Measurements from ENCODE around the gene GSTM3. TPM values are rescaled to one million over a fixed set of nuclear protein-coding genes. Genes with fewer than 3 reads are reported as not detected.

Gene GSTM3
- total and polyA plus RNA-seq, 2 donors from 2014 or later: 54.7 to 405 TPM

- H3K36me3 ChIP-seq (ENCODE audit: control insufficient read depth in 2 of 3, insufficient read depth in 3 of 3, low read length in 3 of 3): no peaks in the 10 kb centered on the region
- H3K27ac ChIP-seq (ENCODE audit: low read depth in 2 of 2, low read length in 2 of 2): no peak overlapping the region
- peaks cover 0 to 6% (median 0%) of the 10 kb centered on the region in 3 donors for H3K9me3 ChIP-seq (ENCODE audit: control insufficient read depth in 2 of 3, insufficient read depth in 1 of 3, low read length in 3 of 3)
- DNase-seq (no peak), FAIRE-seq (no peak)
- H3K4me1 ChIP-seq (ENCODE audit: control insufficient read depth in 2 of 3, insufficient read depth in 2 of 3, low read depth in 1 of 3, low read length in 3 of 3): peaks cover 2 to 15% (median 5%) of the 10 kb centered on the region in 3 donors
- H3K9ac ChIP-seq (ENCODE audit: low read length in 3 of 3): no peak overlapping the region
- TF ChIP-seq CTCF (IDR thresholded peaks at IDR 0.05; ENCODE audit: borderline replicate concordance, extremely low read depth, insufficient read depth): no peak
- H3K27me3 ChIP-seq (ENCODE audit: control insufficient read depth, insufficient read depth, low read length): no peaks in the 10 kb centered on the region
- no peak overlapping the region for H3K4me3 ChIP-seq (ENCODE audit: low read length in 3 of 3)
- intact Hi-C loops (cut with DNase I): no loop called here
Observed at GRCh38 chr1:109782514-109782913, 41.7 kb upstream of the GSTM3 start.

- intact Hi-C loops (cut with DNase I): no loop called here
- no peak for TF ChIP-seq CTCF (IDR thresholded peaks at IDR 0.05; ENCODE audit: borderline replicate concordance, extremely low read depth, insufficient read depth)
- no peak for FAIRE-seq
- Histone ChIP-seq H3K9me3 (ENCODE audit: control insufficient read depth in 2 of 3, insufficient read depth in 1 of 3, low read length in 3 of 3) (peaks cover 0 to 6% (median 0%) of the 10 kb centered on the region in 3 donors), H3K27ac (ENCODE audit: low read depth in 2 of 2, low read length in 2 of 2) (no peak overlapping the region), H3K9ac (ENCODE audit: low read length in 3 of 3) (no peak overlapping the region), H3K36me3 (ENCODE audit: control insufficient read depth in 2 of 3, insufficient read depth in 3 of 3, low read length in 3 of 3) (no peaks in the 10 kb centered on the region), H3K4me3 (ENCODE audit: low read length in 3 of 3) (no peak overlapping the region), H3K4me1 (ENCODE audit: control insufficient read depth in 2 of 3, insufficient read depth in 2 of 3, low read depth in 1 of 3, low read length in 3 of 3) (peaks cover 2 to 19% (median 8%) of the 10 kb centered on the region in 3 donors), H3K27me3 (ENCODE audit: control insufficient read depth, insufficient read depth, low read length) (no peaks in the 10 kb centered on the region)
- no peak for DNase-seq
Observed at GRCh38 chr1:109781806-109782205, 41.0 kb upstream of the GSTM3 start.

GRCh38 chr1:109780982-109781381 lies 40.1 kb upstream of the GSTM3 start:
- H3K27me3 ChIP-seq (ENCODE audit: control insufficient read depth, insufficient read depth, low read length): no peaks in the 10 kb centered on the region
- TF ChIP-seq CTCF (IDR thresholded peaks at IDR 0.05; ENCODE audit: borderline replicate concordance, extremely low read depth, insufficient read depth): no peak
- peaks cover 2 to 11% (median 8%) of the 10 kb centered on the region in 3 donors for H3K4me1 ChIP-seq (ENCODE audit: control insufficient read depth in 2 of 3, insufficient read depth in 2 of 3, low read depth in 1 of 3, low read length in 3 of 3)
- H3K4me3 ChIP-seq (ENCODE audit: low read length in 3 of 3): no peak overlapping the region
- H3K36me3 ChIP-seq (ENCODE audit: control insufficient read depth in 2 of 3, insufficient read depth in 3 of 3, low read length in 3 of 3): no peaks in the 10 kb centered on the region
- no peak overlapping the region for H3K27ac ChIP-seq (ENCODE audit: low read depth in 2 of 2, low read length in 2 of 2)
- DNase-seq: no peak
- intact Hi-C loops (cut with DNase I): no loop called here
- H3K9me3 ChIP-seq (ENCODE audit: control insufficient read depth in 2 of 3, insufficient read depth in 1 of 3, low read length in 3 of 3): peaks cover 0 to 6% (median 0%) of the 10 kb centered on the region in 3 donors
- no peak for FAIRE-seq
- H3K9ac ChIP-seq (ENCODE audit: low read length in 3 of 3): no peak overlapping the region

All from kidney (tissue), 14 donors.